OCI-LY3 (cell line): ENCODE measurements around the gene OR2W3.

Experiments used
- H2AFZ ChIP-seq: fragments of 200-600, 300-600 bp; shearing (Covaris generic); 2 replicates; pipeline ENCODE4 v1.6.0; 2014; ENCODE audit warnings: antibody characterized with exemption, low read depth, low read length
- H3K27ac ChIP-seq: fragments of 200-600, 300-600 bp; sonication (generic); 2 replicates; pipeline ENCODE4 v1.5.1; 2014; ENCODE audit warnings: mild to moderate bottlenecking, low read length, moderate library complexity, mixed read lengths
- H3K27me3 ChIP-seq: fragments of 200-600, 300-600 bp; sonication (generic); 2 replicates; pipeline ENCODE4 v1.6.1; 2014; ENCODE audit warnings: low read depth, low read length, mixed read lengths
- H3K36me3 ChIP-seq: fragments of 200-600, 300-600 bp; sonication (generic); replicated peaks from 2 replicates; pipeline ENCODE3; 2014; ENCODE audit warnings: low read depth, low read length, mixed read lengths
- H3K4me1 ChIP-seq: fragments of 300-600, 200-600 bp; sonication (generic); 2 replicates; pipeline ENCODE4 v1.6.1; 2014; ENCODE audit warnings: low read length, mixed read lengths
- H3K4me2 ChIP-seq: fragments of 200-600, 300-600 bp; sonication (generic); 2 replicates; pipeline ENCODE4 v1.6.1; 2014; ENCODE audit warnings: low read length, mixed read lengths
- H3K4me3 ChIP-seq: fragments of 300-600, 200-600 bp; sonication (generic); 2 replicates; pipeline ENCODE4 v1.5.1; 2014; ENCODE audit warnings: antibody characterized with exemption, mild to moderate bottlenecking, low read length, moderate library complexity
- H3K79me2 ChIP-seq: fragments of 300-600, 200-600 bp; shearing (Covaris generic); 2 replicates; pipeline ENCODE4 v1.6.1; 2014; ENCODE audit warnings: mild to moderate bottlenecking, low read length, mixed read lengths
- H3K9ac ChIP-seq: fragments of 300-600, 200-600 bp; shearing (Covaris generic); 2 replicates; pipeline ENCODE4 v1.6.0; 2014; ENCODE audit warnings: mild to moderate bottlenecking, low read length, moderate library complexity
- H3K9me3 ChIP-seq: fragments of 200-600, 300-600 bp; shearing (Covaris generic); 2 replicates; pipeline ENCODE4 v1.6.1; 2014; ENCODE audit warnings: low read length, mixed read lengths; ENCODE audit not compliant: insufficient read depth
- H4K20me1 ChIP-seq: fragments of 200-600, 300-600 bp; sonication (generic); 2 replicates; pipeline ENCODE4 v1.6.1; 2016; ENCODE audit warnings: low read length, mixed read lengths; ENCODE audit not compliant: insufficient read depth
- CTCF ChIP-seq: fragments of 200-600, 300-600 bp; sonication (generic); IDR thresholded peaks from 2 replicates; pipeline ENCODE4 v1.5.1; 2014; ENCODE audit warnings: antibody characterized with exemption, low read length, low read depth
- EZH2phosphoT487 ChIP-seq: fragments of 200-600 bp; shearing (Covaris generic); IDR thresholded peaks from 2 replicates; pipeline ENCODE4 v1.6.1; 2018; ENCODE audit warnings: antibody characterized with exemption, mixed run types, low read depth

OR2W3 gene

DNA sequence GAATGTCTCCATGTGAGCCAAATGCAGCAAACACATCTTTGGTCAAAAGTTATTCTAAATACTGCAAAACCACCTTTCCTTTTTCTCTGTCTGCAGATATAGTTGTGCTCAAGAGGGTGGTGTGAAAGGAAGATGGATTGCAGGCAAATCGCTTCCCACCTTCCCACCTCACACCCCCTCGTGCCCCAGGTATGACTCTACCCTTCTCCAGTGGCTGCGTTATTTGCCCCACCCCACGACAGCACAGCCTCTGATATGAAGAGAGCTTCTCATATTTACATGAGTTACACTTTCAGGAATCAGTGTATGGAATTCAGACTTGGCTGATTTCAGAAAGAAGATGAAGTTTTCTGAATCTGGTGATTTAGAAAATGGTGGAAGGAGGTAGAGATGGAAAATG is 32.6 kb upstream of the OR2W3 start:
- H3K27ac ChIP-seq = no peak overlapping the region
- no peak overlapping the region for H3K4me3 ChIP-seq
- no peaks in the 10 kb centered on the region for H3K79me2 ChIP-seq
- no peaks in the 10 kb centered on the region for H3K36me3 ChIP-seq
- H3K9me3 ChIP-seq = no peaks in the 10 kb centered on the region
- H2AFZ ChIP-seq = no peak overlapping the region
- no peak overlapping the region for H3K9ac ChIP-seq
- no peaks in the 10 kb centered on the region for H3K4me1 ChIP-seq
- no peak for TF ChIP-seq CTCF
- TF ChIP-seq EZH2phosphoT487 = no peak
- no peaks in the 10 kb centered on the region for H4K20me1 ChIP-seq
- H3K4me2 ChIP-seq = no peak overlapping the region
- H3K27me3 ChIP-seq = no peaks in the 10 kb centered on the region

- H3K9me3 ChIP-seq = no peaks in the 10 kb centered on the region
- H4K20me1 ChIP-seq = no peaks in the 10 kb centered on the region
- no peaks in the 10 kb centered on the region for H3K27me3 ChIP-seq
- TF ChIP-seq EZH2phosphoT487 = no peak
- no peak for TF ChIP-seq CTCF
- no peak overlapping the region for H3K9ac ChIP-seq
- no peaks in the 10 kb centered on the region for H3K36me3 ChIP-seq
- no peaks in the 10 kb centered on the region for H3K79me2 ChIP-seq
- H2AFZ ChIP-seq = no peak overlapping the region
- H3K4me3 ChIP-seq = no peak overlapping the region
- H3K27ac ChIP-seq = no peak overlapping the region
- no peaks in the 10 kb centered on the region for H3K4me1 ChIP-seq
- no peak overlapping the region for H3K4me2 ChIP-seq
Observed at GRCh38 chr1:247864644-247865043, 30.7 kb upstream of the OR2W3 start.

DNA sequence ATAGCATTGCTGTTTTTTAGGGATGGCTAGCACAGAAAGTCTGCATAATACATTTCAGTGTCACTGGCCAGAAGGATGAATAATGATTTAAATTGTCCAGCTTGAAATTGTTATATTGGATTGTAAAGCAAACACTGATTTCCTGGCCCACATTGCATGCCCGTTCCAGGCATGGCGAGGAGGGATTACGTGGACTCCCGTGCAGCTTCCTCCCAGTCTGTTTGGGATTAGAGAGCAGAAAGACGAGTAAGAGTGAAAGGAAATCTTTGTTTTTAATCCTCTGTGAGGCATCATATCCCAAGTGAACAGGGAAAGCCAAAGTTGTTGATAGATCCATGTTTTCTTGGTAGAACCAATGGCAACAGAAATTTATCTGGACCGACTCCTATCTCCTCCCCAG is 30.0 kb upstream of the OR2W3 start:
- no peak overlapping the region for H3K27ac ChIP-seq
- no peaks in the 10 kb centered on the region for H3K4me1 ChIP-seq
- no peaks in the 10 kb centered on the region for H3K27me3 ChIP-seq
- H3K4me2 ChIP-seq = no peak overlapping the region
- no peaks in the 10 kb centered on the region for H3K79me2 ChIP-seq
- no peaks in the 10 kb centered on the region for H4K20me1 ChIP-seq
- TF ChIP-seq CTCF = no peak
- no peak for TF ChIP-seq EZH2phosphoT487
- H3K9me3 ChIP-seq = no peaks in the 10 kb centered on the region
- no peak overlapping the region for H3K4me3 ChIP-seq
- no peaks in the 10 kb centered on the region for H3K36me3 ChIP-seq
- no peak overlapping the region for H2AFZ ChIP-seq
- no peak overlapping the region for H3K9ac ChIP-seq

DNA sequence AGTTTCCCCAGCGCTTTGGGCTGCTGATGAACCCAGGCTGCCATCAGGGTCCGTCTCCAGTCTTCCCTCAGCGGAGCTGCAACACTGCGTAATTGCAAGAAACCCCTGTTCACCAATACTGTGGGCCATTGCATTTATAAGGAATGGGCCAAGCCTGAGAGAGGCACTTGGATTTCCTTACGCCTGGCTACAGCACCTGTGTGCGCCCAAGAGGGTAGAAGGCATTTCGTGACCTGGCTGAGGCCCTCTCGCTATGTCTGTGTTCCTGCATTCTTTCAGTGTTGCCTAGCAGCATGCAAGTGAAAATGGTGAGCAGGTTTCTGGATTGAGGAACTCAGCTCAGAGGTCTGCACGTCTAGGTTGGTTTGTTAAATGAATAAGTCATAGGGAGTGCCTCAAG is 12.0 kb upstream of the OR2W3 start:
- Histone ChIP-seq H3K36me3 (no peaks in the 10 kb centered on the region), H3K4me3 (no peak overlapping the region), H3K27ac (no peak overlapping the region), H3K27me3 (no peaks in the 10 kb centered on the region), H3K9ac (no peak overlapping the region), H2AFZ (no peak overlapping the region), H3K4me1 (no peaks in the 10 kb centered on the region), H3K4me2 (no peak overlapping the region), H4K20me1 (no peaks in the 10 kb centered on the region), H3K9me3 (no peaks in the 10 kb centered on the region), H3K79me2 (no peaks in the 10 kb centered on the region)
- TF ChIP-seq EZH2phosphoT487 (no peak), CTCF (no peak)
